CD14-positive monocyte (primary cell): ENCODE measurements around the gene FYTTD1. TPM values are rescaled to one million over a fixed set of nuclear protein-coding genes. Genes with fewer than 3 reads are reported as not detected.

Experiments
- DNase-seq, 3 donors: peaks; one replicate each; pipeline ENCODE4 v3.0.0-alpha.2; 2011 to 2022
- H2AFZ ChIP-seq: 2 replicates; pipeline ENCODE4 v1.6.0; 2012; ENCODE audit warnings: mild to moderate bottlenecking, low read depth, low read length, inconsistent platforms; ENCODE audit not compliant: insufficient read depth, poor library complexity, severe bottlenecking
- H3K27ac ChIP-seq, 2 donors: 1 replicate in 1 of 2; 2 replicates in 1 of 2; pipeline ENCODE4 v1.5.1; 2012 to 2013; ENCODE audit warnings: low read length in 2 of 2, control low read depth in 1 of 2, inconsistent platforms in 1 of 2, low read depth in 1 of 2, mild to moderate bottlenecking in 1 of 2
- H3K27me3 ChIP-seq, 2 donors: one replicate each; pipeline versions ENCODE4 v1.6.0 to v1.6.1; 2011 to 2013; ENCODE audit warnings: low read length in 2 of 2; ENCODE audit not compliant: control insufficient read depth in 2 of 2, insufficient read depth in 2 of 2
- H3K36me3 ChIP-seq, 2 donors: replicated peaks in 1 of 2; 1 replicate in 1 of 2; 2 replicates in 1 of 2; pipeline versions ENCODE4 v1.5.1 to v1.6.1; 2012 to 2013; ENCODE audit warnings: low read length in 2 of 2, control low read depth in 1 of 2, inconsistent platforms in 1 of 2, mild to moderate bottlenecking in 1 of 2; ENCODE audit not compliant: insufficient read depth in 2 of 2, control insufficient read depth in 1 of 2
- H3K4me1 ChIP-seq, 2 donors: 1 replicate in 1 of 2; 2 replicates in 1 of 2; pipeline versions ENCODE4 v1.5.1 to v1.6.1; 2012 to 2013; ENCODE audit warnings: low read length in 2 of 2, control low read depth in 1 of 2, inconsistent platforms in 1 of 2, mild to moderate bottlenecking in 1 of 2, moderate library complexity in 1 of 2; ENCODE audit not compliant: insufficient read depth in 2 of 2, control insufficient read depth in 1 of 2
- H3K4me2 ChIP-seq: replicated peaks from 2 replicates; pipeline ENCODE3; 2012; ENCODE audit warnings: low read length, moderate library complexity, mild to moderate bottlenecking; ENCODE audit not compliant: poor library complexity, severe bottlenecking; ENCODE audit errors: extremely low read depth
- H3K4me3 ChIP-seq, 3 experiments: fragments of 200-600 bp in 1 of 3; sonication (generic) in 1 of 3; replicated peaks in 1 of 3; 1 replicate in 2 of 3; 2 replicates in 1 of 3; pipeline ENCODE4 v1.5.1; 2011 to 2013; ENCODE audit warnings: low read length in 3 of 3, mild to moderate bottlenecking in 3 of 3, control low read depth in 2 of 3, low read depth in 2 of 3, inconsistent platforms in 1 of 3, moderate library complexity in 1 of 3
- H3K79me2 ChIP-seq: 2 replicates; pipeline ENCODE4 v1.6.0; 2012; ENCODE audit warnings: mild to moderate bottlenecking, control low read depth, inconsistent platforms, low read length, moderate library complexity; ENCODE audit not compliant: insufficient read depth
- H3K9ac ChIP-seq: 2 replicates; pipeline ENCODE4 v1.6.0; 2017; ENCODE audit warnings: low read length, mild to moderate bottlenecking; ENCODE audit not compliant: insufficient read depth, poor library complexity, severe bottlenecking
- H3K9me3 ChIP-seq, 2 donors: replicated peaks in 1 of 2; 1 replicate in 1 of 2; 2 replicates in 1 of 2; pipeline versions ENCODE4 v1.5.1 to v1.6.1; 2012 to 2013; ENCODE audit warnings: low read length in 2 of 2, control low read depth in 1 of 2; ENCODE audit not compliant: control insufficient read depth in 1 of 2, insufficient read depth in 1 of 2
- H4K20me1 ChIP-seq: 2 replicates; pipeline ENCODE4 v1.6.0; 2012; ENCODE audit warnings: mild to moderate bottlenecking, low read length, control low read depth, moderate library complexity; ENCODE audit not compliant: insufficient read depth
- H3K27ac Mint-ChIP-seq, 7 donors: one replicate each; pipeline ENCODE4 v1.8.0; 2020; ENCODE audit warnings: mild to moderate bottlenecking in 7 of 7, mixed read lengths in 7 of 7, moderate library complexity in 6 of 7, inconsistent platforms in 2 of 7
- H3K27me3 Mint-ChIP-seq, 3 donors: one replicate each; pipeline ENCODE4 v1.8.0; 2021 to 2022; ENCODE audit warnings: low read depth in 3 of 3, mild to moderate bottlenecking in 3 of 3, mixed read lengths in 3 of 3, moderate library complexity in 3 of 3, inconsistent platforms in 1 of 3
- H3K36me3 Mint-ChIP-seq, 2 donors: one replicate each; pipeline ENCODE4 v1.8.0; 2020; ENCODE audit warnings: mixed read lengths in 2 of 2, inconsistent platforms in 1 of 2, mild to moderate bottlenecking in 1 of 2
- H3K4me1 Mint-ChIP-seq: one replicate; pipeline ENCODE4 v1.8.0; 2020; ENCODE audit warnings: mild to moderate bottlenecking, mixed read lengths
- H3K4me3 Mint-ChIP-seq, 2 donors: one replicate each; pipeline ENCODE4 v1.8.0; 2020; ENCODE audit warnings: mild to moderate bottlenecking in 2 of 2, mixed read lengths in 2 of 2, moderate library complexity in 1 of 2
- H3K9me3 Mint-ChIP-seq, 7 donors: one replicate each; pipeline ENCODE4 v1.8.0; 2020 to 2022; ENCODE audit warnings: mixed read lengths in 7 of 7, mild to moderate bottlenecking in 6 of 7, moderate library complexity in 6 of 7, inconsistent platforms in 2 of 7
- WGBS: methylation state at CpG from one replicate; pipeline ENCODE4 v1.1.5; 2013; ENCODE audit warnings: missing lambda C conversion rate; ENCODE audit not compliant: insufficient coverage; 5-methylcytosine and 5-hydroxymethylcytosine counted together
- intact Hi-C, 2 donors: fragments of 100-400 bp; cut with micrococcal nuclease; formaldehyde crosslinking; loops; one replicate each; pipeline versions ENCODE4 v1.15.0 to v1.15.1; 2023
- polyA plus RNA-seq, 3 donors: library from polyadenylated mRNA; depleted of rRNA in 1 of 3; unstranded in 2 of 3; stranded (reverse) in 1 of 3; fragments of 300-500 nt in 2 of 3; fragments of >200 nt in 1 of 3; fragmentation: Illumina TruSeq in 2 of 3; gene quantifications; 1 replicate in 2 of 3; 2 replicates in 1 of 3; pipeline ENCODE4 v1.2.3, GENCODE V29; 2012 to 2021
- TF ChIP-seq, protein P1 (sequence below): fragments of 200-600 bp; IDR thresholded peaks from one replicate; pipeline ENCODE4 v1.8.0; 2022; ENCODE audit warnings: antibody characterized with exemption, mild to moderate bottlenecking

The FYTTD1 gene
- polyA plus RNA-seq, 3 donors: 11.5 to 73.2 (median 59.4) TPM

DNA sequence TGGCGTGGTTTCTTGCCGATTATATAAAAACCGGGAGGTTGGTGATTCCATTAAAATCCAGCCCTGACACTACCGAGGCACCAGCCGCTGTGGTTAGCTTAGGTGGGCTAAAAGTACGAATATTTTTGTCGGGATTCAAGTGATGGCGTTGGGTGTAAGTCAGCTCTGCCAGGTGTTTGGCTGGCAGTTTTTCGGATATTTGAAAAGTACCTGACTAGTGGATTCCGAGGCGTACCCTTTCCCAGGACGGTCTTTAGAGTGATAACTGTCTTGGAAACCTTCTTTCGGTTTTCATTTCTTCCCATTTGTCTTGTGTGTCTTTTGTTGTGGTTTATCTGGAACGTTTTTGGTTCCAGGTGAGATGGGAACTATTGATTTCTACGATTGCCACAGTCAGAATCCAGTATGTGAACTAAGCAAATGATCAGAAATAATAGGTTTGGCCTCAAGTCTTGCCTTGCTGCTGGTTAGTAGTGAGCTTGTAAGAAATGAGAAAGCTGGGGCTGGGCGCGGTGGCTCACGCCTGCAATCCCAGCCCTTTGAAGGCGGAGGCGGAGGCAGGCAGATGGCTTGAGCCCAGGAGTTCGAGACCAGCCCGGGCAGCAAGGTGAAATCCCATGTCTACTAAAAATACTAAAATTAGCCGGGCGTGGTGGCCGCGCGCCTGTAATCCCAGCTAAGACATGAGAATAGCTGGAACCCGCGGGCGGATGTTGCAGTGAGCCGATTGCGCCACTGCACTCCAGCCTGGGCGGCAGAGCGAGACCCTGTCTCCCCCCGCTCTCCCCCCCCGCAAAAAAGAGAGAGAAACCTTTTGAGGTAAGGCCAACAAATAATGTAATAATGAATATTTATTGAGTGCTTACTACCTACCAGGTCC, 1.4 kb downstream of the FYTTD1 start:
- peaks cover 0 to 2% (median 0%) of the 10 kb centered on the region in 7 donors for H3K9me3 Mint-ChIP-seq
- Histone ChIP-seq H3K4me3 (peak overlapping the region; percentile 63 to 80 (median 77)), H2AFZ (peak overlapping the region; percentile 77), H3K27ac (peak overlapping the region; percentile 79), H4K20me1 (peaks cover 31% of the 10 kb centered on the region), H3K4me2 (peak overlapping the region; percentile 93), H3K9ac (peak overlapping the region; percentile 84), H3K79me2 (peaks cover 55% of the 10 kb centered on the region), H3K9me3 (no peaks in the 10 kb centered on the region), H3K27me3 (no peaks in the 10 kb centered on the region), H3K36me3 (no peaks in the 10 kb centered on the region), H3K4me1 (peaks cover 44 to 48% of the 10 kb centered on the region in 2 donors)
- H3K36me3 Mint-ChIP-seq: peaks cover 2% of the 10 kb centered on the region in 2 donors
- TF ChIP-seq, protein P1, sequence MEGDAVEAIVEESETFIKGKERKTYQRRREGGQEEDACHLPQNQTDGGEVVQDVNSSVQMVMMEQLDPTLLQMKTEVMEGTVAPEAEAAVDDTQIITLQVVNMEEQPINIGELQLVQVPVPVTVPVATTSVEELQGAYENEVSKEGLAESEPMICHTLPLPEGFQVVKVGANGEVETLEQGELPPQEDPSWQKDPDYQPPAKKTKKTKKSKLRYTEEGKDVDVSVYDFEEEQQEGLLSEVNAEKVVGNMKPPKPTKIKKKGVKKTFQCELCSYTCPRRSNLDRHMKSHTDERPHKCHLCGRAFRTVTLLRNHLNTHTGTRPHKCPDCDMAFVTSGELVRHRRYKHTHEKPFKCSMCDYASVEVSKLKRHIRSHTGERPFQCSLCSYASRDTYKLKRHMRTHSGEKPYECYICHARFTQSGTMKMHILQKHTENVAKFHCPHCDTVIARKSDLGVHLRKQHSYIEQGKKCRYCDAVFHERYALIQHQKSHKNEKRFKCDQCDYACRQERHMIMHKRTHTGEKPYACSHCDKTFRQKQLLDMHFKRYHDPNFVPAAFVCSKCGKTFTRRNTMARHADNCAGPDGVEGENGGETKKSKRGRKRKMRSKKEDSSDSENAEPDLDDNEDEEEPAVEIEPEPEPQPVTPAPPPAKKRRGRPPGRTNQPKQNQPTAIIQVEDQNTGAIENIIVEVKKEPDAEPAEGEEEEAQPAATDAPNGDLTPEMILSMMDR: no peak
- H3K27ac Mint-ChIP-seq: peak overlapping the region; percentile 87 to 95 (median 93)
- WGBS: under 1% methylated on average over 26 of the region's 36 CpGs
- H3K4me3 Mint-ChIP-seq: peak overlapping the region; percentile 94 to 97
- H3K4me1 Mint-ChIP-seq: peaks cover 48% of the 10 kb centered on the region
- intact Hi-C loops: loop anchor here in 1 of 2 donors (2.0 kb wide), 2 partner anchors 14 to 44 kb away; partner anchors contain the start of gene RUBCN
- peaks cover 5 to 10% (median 5%) of the 10 kb centered on the region in 3 donors for H3K27me3 Mint-ChIP-seq
- DNase-seq: peak in 2 of 3 donors; percentile 24 to 28

DNA sequence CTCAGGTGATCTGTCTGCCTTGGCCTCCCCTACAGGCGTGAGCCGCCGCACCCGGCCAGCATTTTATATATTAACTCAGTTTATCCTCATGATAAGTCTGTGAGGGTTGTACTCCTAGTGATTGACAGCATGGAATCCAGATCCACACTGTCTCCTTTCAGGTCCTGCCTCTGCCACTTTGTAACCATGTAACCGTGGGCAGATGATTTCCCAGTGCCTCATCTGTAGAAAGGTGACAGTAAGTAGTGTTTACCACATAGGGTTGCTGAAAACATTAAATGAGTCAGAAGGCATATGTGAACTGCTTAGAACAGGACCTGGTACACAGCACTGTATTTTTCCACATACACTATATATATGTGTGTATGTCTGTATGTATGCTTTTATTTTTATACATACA, 2.4 kb downstream of the FYTTD1 start:
- no peak overlapping the region for H2AFZ ChIP-seq
- Mint-ChIP-seq H3K4me3 (peak overlapping the region in 1 of 2 donors; percentile 63), H3K27me3 (peaks cover 5 to 10% (median 5%) of the 10 kb centered on the region in 3 donors), H3K36me3 (peaks cover 6 to 8% of the 10 kb centered on the region in 2 donors), H3K9me3 (peaks cover 0 to 2% (median 0%) of the 10 kb centered on the region in 7 donors), H3K4me1 (peaks cover 42% of the 10 kb centered on the region), H3K27ac (peak overlapping the region in 2 of 7 donors; percentile 6 to 46)
- no peaks in the 10 kb centered on the region for H3K9me3 ChIP-seq
- H3K4me2 ChIP-seq: no peak overlapping the region
- WGBS: no CpG with 5 or more reads among the region's 5 CpGs
- H3K4me1 ChIP-seq: peaks cover 34 to 38% of the 10 kb centered on the region in 2 donors
- H3K79me2 ChIP-seq: peaks cover 65% of the 10 kb centered on the region
- no peaks in the 10 kb centered on the region for H3K27me3 ChIP-seq
- H3K27ac ChIP-seq: no peak overlapping the region
- TF ChIP-seq, protein P1: no peak
- intact Hi-C loops: no loop called here
- peaks cover 34% of the 10 kb centered on the region for H4K20me1 ChIP-seq
- H3K9ac ChIP-seq: no peak overlapping the region
- H3K36me3 ChIP-seq: peaks cover 7 to 9% of the 10 kb centered on the region in 2 donors
- no peak for DNase-seq
- no peak overlapping the region for H3K4me3 ChIP-seq
